ENCODE results near the gene SMIM5. TPM values are rescaled to one million over a fixed set of nuclear protein-coding genes. Genes with fewer than 3 reads are reported as not detected.

The SMIM5 gene
- total RNA-seq, 4 donors from 2014 or later, result 2.3 to 13.6 (median 7.9) TPM

DNA sequence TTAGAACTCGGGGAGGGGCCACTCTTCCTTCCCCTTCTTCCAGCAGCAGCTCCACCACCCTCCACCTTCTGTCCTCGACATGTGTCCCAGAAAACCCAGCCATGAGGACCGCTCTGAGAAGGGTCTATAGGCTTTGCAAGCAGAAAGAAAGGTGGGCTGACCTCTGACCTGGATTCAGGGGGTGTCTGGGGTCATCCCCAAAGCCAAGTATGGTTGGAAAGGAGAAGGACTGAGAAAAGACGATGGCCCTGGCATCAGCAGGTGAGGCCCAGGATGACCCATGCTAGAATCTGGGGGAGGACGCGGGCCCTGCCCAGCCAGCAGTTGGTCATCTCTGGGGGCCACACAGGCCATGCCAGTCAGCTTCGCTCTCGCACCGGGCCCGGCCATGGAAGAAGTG lies 6.1 kb upstream of the SMIM5 start:
- no peaks in the 10 kb centered on the region for H3K27me3 ChIP-seq
- intact Hi-C loops (cut with DNase I), result no loop called here
- no peaks in the 10 kb centered on the region for H3K9me3 ChIP-seq
- DNase-seq, result no peak
- H3K4me1 ChIP-seq, result no peaks in the 10 kb centered on the region
- H3K27ac ChIP-seq, result no peak overlapping the region
- H3K36me3 ChIP-seq, result peaks cover 24 to 35% of the 10 kb centered on the region in 2 donors
- 91 to 94% methylated on average over 10 of the region's 10 CpGs for WGBS, 2 donors
- TF ChIP-seq, protein P1, sequence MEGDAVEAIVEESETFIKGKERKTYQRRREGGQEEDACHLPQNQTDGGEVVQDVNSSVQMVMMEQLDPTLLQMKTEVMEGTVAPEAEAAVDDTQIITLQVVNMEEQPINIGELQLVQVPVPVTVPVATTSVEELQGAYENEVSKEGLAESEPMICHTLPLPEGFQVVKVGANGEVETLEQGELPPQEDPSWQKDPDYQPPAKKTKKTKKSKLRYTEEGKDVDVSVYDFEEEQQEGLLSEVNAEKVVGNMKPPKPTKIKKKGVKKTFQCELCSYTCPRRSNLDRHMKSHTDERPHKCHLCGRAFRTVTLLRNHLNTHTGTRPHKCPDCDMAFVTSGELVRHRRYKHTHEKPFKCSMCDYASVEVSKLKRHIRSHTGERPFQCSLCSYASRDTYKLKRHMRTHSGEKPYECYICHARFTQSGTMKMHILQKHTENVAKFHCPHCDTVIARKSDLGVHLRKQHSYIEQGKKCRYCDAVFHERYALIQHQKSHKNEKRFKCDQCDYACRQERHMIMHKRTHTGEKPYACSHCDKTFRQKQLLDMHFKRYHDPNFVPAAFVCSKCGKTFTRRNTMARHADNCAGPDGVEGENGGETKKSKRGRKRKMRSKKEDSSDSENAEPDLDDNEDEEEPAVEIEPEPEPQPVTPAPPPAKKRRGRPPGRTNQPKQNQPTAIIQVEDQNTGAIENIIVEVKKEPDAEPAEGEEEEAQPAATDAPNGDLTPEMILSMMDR (IDR thresholded peaks at IDR 0.05), result no peak
- no peak for TF ChIP-seq POLR2A (IDR thresholded peaks at IDR 0.05)
- H3K4me3 ChIP-seq (replicated peaks in 1 of 3), result no peak overlapping the region

DNA sequence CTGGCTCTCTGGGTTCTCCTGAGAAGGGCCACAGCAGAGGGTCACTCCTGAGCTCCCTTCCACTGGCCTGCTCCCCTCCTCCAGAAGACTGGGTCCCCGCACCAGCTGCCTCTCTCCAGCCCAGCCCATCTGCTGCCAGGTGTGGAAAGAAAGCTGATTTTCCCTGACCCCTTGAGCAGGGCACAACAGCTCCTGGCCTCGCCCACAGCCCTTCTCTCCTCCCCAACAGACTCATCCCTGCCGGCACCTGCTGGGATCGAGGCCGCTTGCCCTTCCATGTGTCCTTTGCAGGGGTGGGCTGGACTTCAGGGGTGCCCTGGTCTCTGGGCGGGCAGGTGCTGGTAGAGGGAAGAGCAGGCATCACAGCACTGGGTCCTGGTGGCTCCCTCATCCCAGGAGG lies 4.8 kb upstream of the SMIM5 start:
- Histone ChIP-seq H3K36me3 (peaks cover 24 to 35% of the 10 kb centered on the region in 2 donors), H3K4me3 (replicated peaks in 1 of 3) (no peak overlapping the region), H3K27ac (no peak overlapping the region), H3K4me1 (peaks cover 9 to 12% of the 10 kb centered on the region in 2 donors), H3K9me3 (no peaks in the 10 kb centered on the region), H3K27me3 (no peaks in the 10 kb centered on the region)
- no peak for DNase-seq
- no peak for TF ChIP-seq POLR2A (IDR thresholded peaks at IDR 0.05)
- TF ChIP-seq, protein P1 (IDR thresholded peaks at IDR 0.05), result no peak
- 84 to 89% methylated on average over 6 of the region's 6 CpGs for WGBS, 2 donors
- intact Hi-C loops (cut with DNase I), result no loop called here

- TF ChIP-seq, protein P1 (IDR thresholded peaks at IDR 0.05), result no peak
- no peak for TF ChIP-seq POLR2A (IDR thresholded peaks at IDR 0.05)
- DNase-seq, result no peak
- intact Hi-C loops (cut with DNase I), result no loop called here
- H3K27me3 ChIP-seq, result no peaks in the 10 kb centered on the region
- H3K27ac ChIP-seq, result no peak overlapping the region
- no peak overlapping the region for H3K4me3 ChIP-seq (replicated peaks in 1 of 3)
- H3K4me1 ChIP-seq, result peaks cover 16 to 19% of the 10 kb centered on the region in 2 donors
- no peaks in the 10 kb centered on the region for H3K9me3 ChIP-seq
- peaks cover 24 to 35% of the 10 kb centered on the region in 2 donors for H3K36me3 ChIP-seq
- WGBS, 2 donors, result 90% methylated on average over 12 of the region's 14 CpGs; no CpG with 5 or more reads in 1 of the 2 donors
Observed at GRCh38 chr17:75629157-75629556, 4.1 kb upstream of the SMIM5 start.

GRCh38 chr17:75630071-75630917 lies 2.9 kb upstream of the SMIM5 start:
- TF ChIP-seq POLR2A (IDR thresholded peaks at IDR 0.05), result no peak
- TF ChIP-seq, protein P1 (IDR thresholded peaks at IDR 0.05), result no peak
- Histone ChIP-seq H3K27ac (no peak overlapping the region), H3K27me3 (no peaks in the 10 kb centered on the region), H3K4me1 (peaks cover 21 to 29% of the 10 kb centered on the region in 2 donors), H3K9me3 (no peaks in the 10 kb centered on the region), H3K4me3 (replicated peaks in 1 of 3) (no peak overlapping the region), H3K36me3 (peaks cover 24 to 34% of the 10 kb centered on the region in 2 donors)
- intact Hi-C loops (cut with DNase I), result loop anchor here (5.0 kb wide), 1 partner anchor 122 kb away; no protein-coding TSS in a partner anchor
- no peak for DNase-seq
- WGBS, 2 donors, result 95% methylated on average over 9 to 11 of the region's 26 CpGs

GRCh38 chr17:75631353-75631752 lies 1.9 kb upstream of the SMIM5 start:
- intact Hi-C loops (cut with DNase I), result loop anchor here (5.0 kb wide), 1 partner anchor 121 kb away; no protein-coding TSS in a partner anchor
- no peak overlapping the region for H3K27ac ChIP-seq
- H3K4me1 ChIP-seq, result peaks cover 21 to 39% of the 10 kb centered on the region in 2 donors
- DNase-seq, result no peak
- H3K27me3 ChIP-seq, result no peaks in the 10 kb centered on the region
- TF ChIP-seq, protein P1 (IDR thresholded peaks at IDR 0.05), result no peak
- TF ChIP-seq POLR2A (IDR thresholded peaks at IDR 0.05), result no peak
- H3K36me3 ChIP-seq, result peaks cover 18 to 23% of the 10 kb centered on the region in 2 donors
- H3K4me3 ChIP-seq (replicated peaks in 1 of 3), result no peak overlapping the region
- 91% methylated on average over 9 of the region's 27 CpGs; no CpG with 5 or more reads in 1 of the 2 donors for WGBS, 2 donors
- no peaks in the 10 kb centered on the region for H3K9me3 ChIP-seq
